ENCODE measurements around the gene APBB1.

The APBB1 gene

GRCh38 chr11:6419009-6419631 lies at the start of gene APBB1:
Gene APBB1, minus strand, starts transcription at chr11:6419094. Its CDS starts 7,747 bp downstream, at chr11:6411347.
- peak within 1 kb of the TSS; percentile 61 for H3K4me3 ChIP-seq (ENCODE audit: low read depth, low read length)

GRCh38 chr11:6459099-6459450 lies 40.2 kb upstream of the APBB1 start:
- no peak overlapping the region for H3K4me3 ChIP-seq (ENCODE audit: low read depth, low read length)

GRCh38 chr11:6458352-6459098 lies 39.6 kb upstream of the APBB1 start:
- H3K4me3 ChIP-seq (ENCODE audit: low read depth, low read length): no peak overlapping the region

- no peak overlapping the region for H3K4me3 ChIP-seq (ENCODE audit: low read depth, low read length)
Measured at GRCh38 chr11:6457581-6458320, 38.9 kb upstream of the APBB1 start.

GRCh38 chr11:6456361-6457073 lies 37.6 kb upstream of the APBB1 start:
- H3K4me3 ChIP-seq (ENCODE audit: low read depth, low read length): no peak overlapping the region

GRCh38 chr11:6455070-6455469 lies 36.2 kb upstream of the APBB1 start:
- no peak overlapping the region for H3K4me3 ChIP-seq (ENCODE audit: low read depth, low read length)

- H3K4me3 ChIP-seq (ENCODE audit: low read depth, low read length): no peak overlapping the region
Measured at GRCh38 chr11:6453152-6453551, 34.3 kb upstream of the APBB1 start.

- H3K4me3 ChIP-seq (ENCODE audit: low read depth, low read length): no peak overlapping the region
Measured at GRCh38 chr11:6452219-6452618, 33.3 kb upstream of the APBB1 start.

- H3K4me3 ChIP-seq (ENCODE audit: low read depth, low read length): no peak overlapping the region
Measured at GRCh38 chr11:6448574-6448973, 29.7 kb upstream of the APBB1 start.

GRCh38 chr11:6443269-6444003 lies 24.5 kb upstream of the APBB1 start:
- no peak overlapping the region for H3K4me3 ChIP-seq (ENCODE audit: low read depth, low read length)

- no peak overlapping the region for H3K4me3 ChIP-seq (ENCODE audit: low read depth, low read length)
Measured at GRCh38 chr11:6442441-6442840, 23.5 kb upstream of the APBB1 start.

GRCh38 chr11:6440906-6441358 lies 22.0 kb upstream of the APBB1 start, which contains the start of gene HPX:
Gene HPX, minus strand, starts transcription at chr11:6440987. Its CDS starts 24 bp downstream, at chr11:6440963.
- H3K4me3 ChIP-seq (ENCODE audit: low read depth, low read length): no peak within 1 kb of the TSS

GRCh38 chr11:6438979-6439571 lies 20.2 kb upstream of the APBB1 start:
- H3K4me3 ChIP-seq (ENCODE audit: low read depth, low read length): no peak overlapping the region

- no peak overlapping the region for H3K4me3 ChIP-seq (ENCODE audit: low read depth, low read length)
Measured at GRCh38 chr11:6437993-6438392, 19.1 kb upstream of the APBB1 start.

- no peak overlapping the region for H3K4me3 ChIP-seq (ENCODE audit: low read depth, low read length)
Measured at GRCh38 chr11:6437423-6437822, 18.5 kb upstream of the APBB1 start.

- H3K4me3 ChIP-seq (ENCODE audit: low read depth, low read length): no peak overlapping the region
Measured at GRCh38 chr11:6433998-6434660, 15.2 kb upstream of the APBB1 start.

GRCh38 chr11:6431861-6432260 lies 13.0 kb upstream of the APBB1 start:
- no peak overlapping the region for H3K4me3 ChIP-seq (ENCODE audit: low read depth, low read length)

GRCh38 chr11:6427516-6427915 lies 8.6 kb upstream of the APBB1 start:
- no peak overlapping the region for H3K4me3 ChIP-seq (ENCODE audit: low read depth, low read length)

- no peak overlapping the region for H3K4me3 ChIP-seq (ENCODE audit: low read depth, low read length)
Measured at GRCh38 chr11:6420677-6421076, 1.8 kb upstream of the APBB1 start.

Data from iPS-11a (cell line).